CD4-positive, alpha-beta T cell treated with Interleukin-12 subunit alpha and Interleukin-12 subunit beta, for 1 hour (primary cell): ENCODE measurements around the gene CAMK2G.

Experiments
- DNase-seq: peaks from one replicate; pipeline ENCODE4 v3.0.0-alpha.2; 2020

CAMK2G gene

GRCh38 chr10:73878365-73878764, 4.0 kb upstream of the CAMK2G start:
- no peak for DNase-seq

DNA sequence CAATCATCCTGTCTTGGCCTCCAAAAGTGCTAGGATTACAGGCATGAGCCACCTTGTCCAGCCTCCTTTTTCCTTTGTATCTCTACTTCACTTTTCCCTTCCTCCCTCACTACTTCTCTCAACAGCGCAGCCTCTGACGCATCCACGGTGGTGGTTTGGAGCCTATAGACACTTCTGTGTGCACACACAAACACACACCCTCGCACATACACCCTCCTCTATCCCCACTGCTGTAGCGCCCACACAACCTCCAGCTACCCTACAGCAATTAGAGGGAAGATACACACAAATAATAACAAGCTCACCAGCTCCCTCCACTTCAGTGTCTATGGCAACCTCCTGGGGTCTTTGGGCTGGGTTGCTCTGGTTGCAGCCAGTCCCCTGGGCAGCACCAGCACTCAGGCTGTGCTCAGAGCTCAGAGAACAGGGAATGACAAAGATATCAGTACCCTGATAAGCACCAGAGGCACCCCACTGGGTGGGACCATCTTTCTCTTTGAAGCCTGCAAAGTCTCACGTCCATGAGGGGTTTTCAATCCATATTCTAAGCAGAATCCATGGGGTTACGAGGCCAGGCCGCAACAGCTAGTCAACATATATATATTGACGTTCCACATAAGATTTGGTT, 3.3 kb upstream of the CAMK2G start:
- no peak for DNase-seq

- DNase-seq: no peak
Observed at GRCh38 chr10:73876971-73877370, 2.6 kb upstream of the CAMK2G start.

- DNase-seq: no peak
Observed at GRCh38 chr10:73876566-73876965, 2.2 kb upstream of the CAMK2G start.

GRCh38 chr10:73876157-73876556, 1.8 kb upstream of the CAMK2G start:
- DNase-seq: no peak

DNA sequence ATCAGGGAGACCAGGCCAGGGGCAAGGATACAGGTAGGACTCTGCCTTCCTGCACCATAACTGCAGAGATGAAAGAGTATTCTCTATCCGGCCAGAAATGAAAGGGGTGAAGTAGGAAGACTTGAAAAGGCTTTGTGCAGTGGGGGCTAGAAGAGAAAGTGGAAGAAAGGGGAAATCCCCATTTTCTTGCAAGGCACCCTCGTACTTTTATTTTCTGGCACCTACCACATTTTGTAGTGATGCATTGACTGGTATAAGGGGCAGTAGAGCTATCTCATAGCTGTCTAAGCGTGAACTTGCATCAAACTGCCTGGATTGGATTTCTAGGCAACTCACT, 752 bp upstream of the CAMK2G start:
- peak; percentile 83 for DNase-seq

GRCh38 chr10:73873838-73874215, 528 bp downstream of the CAMK2G start:
- DNase-seq: peak; percentile 12

GRCh38 chr10:73873142-73873837, 1.1 kb downstream of the CAMK2G start:
- DNase-seq: no peak

DNA sequence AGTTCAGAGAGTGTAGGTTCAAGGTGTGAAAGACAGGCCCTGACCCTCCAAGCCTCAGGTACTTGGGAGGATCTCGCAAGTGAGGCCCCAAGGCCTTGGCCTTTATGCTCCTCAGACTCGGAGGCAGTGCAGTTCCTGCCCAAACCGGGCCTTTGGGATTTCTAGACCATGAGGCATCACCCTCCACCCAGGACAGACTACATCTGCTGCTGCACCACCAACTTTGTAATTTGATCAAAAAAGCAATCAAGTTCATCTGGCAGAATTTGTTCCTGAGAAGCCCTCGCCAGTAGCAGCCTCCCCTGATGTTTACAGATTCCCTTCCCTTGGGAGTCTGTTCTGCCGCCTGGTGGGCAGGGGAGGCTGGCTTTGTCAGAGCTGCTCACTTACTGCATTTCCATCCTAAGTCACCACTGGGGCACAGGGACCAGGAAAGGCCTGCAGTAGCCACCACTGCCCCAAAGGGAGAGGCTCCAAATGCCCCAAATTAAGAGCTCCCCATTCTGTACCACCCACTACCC, 2.1 kb downstream of the CAMK2G start:
- DNase-seq: no peak

GRCh38 chr10:73871295-73872189, 2.8 kb downstream of the CAMK2G start:
- no peak for DNase-seq

DNA sequence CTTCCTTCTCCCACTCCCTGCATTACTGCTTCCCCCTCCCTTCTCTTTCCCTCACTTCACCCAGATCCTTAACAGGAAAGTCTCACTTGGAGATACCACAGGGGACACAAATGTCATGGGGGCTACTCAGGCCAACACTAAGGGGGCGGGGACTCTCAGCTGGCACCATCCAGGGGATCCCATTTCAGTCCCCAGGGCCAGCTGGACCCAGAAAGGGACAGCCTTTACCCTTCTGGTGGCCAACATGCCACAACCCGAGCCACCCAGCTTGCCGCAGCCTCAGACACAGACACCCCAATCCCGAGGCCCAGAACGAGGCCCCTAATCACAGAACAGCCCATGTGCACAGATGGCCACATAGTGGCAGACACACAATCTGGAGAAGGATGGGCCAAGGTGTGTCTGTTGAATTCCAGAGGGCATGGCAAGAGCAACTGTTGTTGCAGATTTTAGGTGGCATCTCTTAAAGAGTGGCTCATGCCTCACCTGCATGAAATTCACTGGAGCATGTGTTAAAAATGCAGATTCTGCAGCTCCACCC, 5.6 kb downstream of the CAMK2G start:
- no peak for DNase-seq

DNA sequence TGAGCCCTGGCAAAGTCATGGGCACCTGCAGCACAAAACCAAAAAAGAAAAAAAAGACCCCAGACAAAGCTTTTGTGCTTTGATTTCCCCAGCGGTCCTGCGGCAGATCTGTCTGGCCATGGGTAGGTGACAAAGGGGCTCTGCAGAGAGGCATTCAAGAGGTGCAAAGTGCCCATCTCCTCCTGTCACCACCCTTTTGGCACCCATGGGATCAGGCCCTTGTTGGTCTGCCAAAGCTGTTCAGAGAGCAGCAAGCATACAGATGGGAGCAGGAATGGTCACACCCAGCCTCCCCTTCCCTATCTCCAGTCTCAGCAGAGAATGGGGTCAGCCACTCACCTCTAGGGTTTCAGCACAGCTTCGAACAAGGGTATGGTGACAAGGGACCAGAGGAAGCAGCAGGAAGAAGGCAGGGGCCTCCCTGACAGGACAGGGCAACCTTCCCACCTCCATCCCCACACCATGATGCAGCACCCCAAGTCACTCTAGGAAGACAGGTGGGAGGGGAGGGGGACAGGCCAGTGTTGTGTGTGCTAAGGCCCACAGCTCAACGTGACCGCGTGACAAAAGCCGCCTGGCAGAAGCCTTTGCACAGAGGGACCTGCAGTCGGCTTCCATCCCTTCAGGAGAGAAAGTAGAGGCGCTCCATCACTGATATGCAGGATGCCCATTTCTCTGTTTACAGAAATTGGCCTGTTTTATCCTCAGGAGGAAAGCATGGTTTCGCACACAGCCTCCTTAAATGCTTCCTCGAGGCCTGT, 6.3 kb downstream of the CAMK2G start:
- no peak for DNase-seq

DNA sequence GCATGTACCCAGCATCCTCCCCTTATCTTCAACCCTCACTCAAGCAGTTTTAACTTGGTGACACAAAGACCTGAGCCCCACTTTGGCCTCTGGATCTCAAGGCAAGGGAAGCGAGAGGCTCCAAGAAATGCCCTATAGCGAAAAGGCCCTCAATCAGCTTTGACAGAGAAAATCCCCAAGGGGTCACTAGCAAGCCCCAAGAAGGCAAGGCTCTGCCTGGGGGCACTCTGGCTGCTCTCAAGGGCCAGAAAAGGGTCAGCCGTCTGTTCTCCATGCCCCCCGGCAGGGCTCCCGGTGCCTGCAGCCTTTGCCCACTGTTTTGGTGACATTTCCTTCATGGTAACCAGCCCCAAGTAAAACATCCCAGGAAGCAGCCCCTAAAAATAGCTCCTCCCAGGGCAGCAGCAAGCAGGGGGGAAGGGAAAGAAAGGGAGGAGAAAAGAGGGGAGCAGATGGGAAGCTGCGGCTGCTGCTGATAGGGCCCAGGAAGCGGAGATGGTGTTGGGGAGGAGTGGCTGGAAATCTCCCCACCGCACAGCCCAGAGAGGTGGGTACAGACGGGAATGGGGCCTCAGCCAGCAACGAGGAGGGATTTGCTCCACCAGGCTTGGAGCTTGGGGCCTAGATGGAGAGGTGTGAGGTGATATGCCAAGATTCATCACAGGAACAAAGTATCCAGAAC, 7.1 kb downstream of the CAMK2G start:
- DNase-seq: no peak

DNA sequence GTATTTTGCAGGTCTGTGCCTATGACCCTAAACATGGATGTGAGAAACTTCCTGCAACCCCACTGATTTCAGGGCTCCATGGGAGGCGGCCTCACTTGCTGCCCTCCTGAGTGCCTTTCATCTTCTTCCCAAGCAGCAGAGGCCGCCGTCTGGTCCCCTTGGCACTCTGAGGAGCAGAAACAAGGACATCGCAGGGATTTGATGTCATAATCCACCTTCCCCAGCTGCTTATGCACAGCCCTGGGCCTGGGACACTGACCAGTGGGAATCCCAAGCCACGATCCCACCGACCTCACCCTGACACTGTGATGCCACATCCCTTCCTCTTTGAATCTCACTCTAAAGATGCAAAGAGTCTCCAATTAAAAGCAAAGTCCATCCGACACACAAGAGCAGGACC, 7.7 kb downstream of the CAMK2G start:
- DNase-seq: no peak

DNA sequence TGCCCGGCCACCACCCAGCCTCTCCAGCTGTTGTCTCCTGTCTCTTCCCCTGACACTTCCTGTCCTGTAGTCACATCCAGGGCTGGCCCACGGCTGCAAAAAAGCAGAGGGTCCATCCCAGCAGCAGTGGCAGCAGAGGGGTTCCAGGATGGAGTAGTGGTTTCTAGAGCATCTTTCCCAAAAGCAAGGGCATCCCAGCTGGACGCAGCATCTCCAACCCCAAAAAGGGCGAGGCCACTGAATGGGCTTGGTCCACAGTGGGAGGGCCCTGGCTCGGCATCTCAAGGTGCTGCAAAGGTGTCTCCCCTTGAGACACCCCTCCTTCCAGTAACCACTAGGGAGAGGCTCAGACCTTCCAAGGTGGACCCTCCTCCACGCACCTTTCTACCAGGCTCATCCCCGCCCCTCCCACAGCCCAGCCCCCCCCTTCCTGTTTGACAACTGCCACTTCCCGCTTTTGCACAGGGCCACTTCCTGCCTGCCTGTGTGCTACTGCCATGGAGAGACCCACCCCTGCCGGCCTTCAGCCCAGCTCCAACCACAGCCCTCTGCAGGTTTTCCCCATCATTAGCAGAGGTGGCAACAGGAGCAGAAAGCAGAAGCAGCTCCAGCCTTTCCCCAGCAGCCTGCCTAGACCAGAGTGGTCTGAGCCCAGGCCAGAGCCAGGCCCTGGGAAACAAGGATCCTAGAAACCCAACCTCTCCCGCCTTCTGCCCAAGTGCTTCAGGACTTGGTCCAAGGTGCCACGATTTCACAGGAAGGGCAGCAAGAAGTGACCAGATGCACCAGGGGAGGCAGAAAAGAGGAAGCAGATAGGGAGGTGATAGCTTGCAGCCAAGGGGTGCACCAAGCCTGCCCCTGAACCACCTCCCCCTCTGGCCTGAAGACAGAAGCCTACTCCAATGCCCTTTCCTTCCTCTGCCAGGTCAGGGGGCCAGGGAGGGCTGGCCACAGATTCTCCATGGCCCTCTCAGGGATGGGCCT, 8.6 kb downstream of the CAMK2G start:
- peak; percentile 66 for DNase-seq

DNA sequence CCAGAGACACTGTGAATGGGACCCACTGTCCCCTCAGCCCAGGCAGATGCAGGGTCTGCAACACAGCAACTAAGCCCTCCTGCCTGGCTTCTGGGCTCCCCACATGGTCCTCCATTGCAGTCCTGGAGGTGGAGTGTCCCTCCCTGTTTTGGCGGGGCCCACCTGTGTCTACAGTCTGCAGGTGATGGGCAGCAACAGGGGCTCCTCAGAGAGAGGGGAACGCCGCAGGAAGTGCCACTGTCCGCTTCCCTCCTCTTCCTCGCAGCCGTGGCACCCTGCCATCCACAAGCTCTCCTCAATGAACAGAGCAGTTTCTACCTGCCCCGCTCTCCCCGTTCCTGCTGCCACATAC, 9.3 kb downstream of the CAMK2G start:
- peak; percentile 8 for DNase-seq

DNA sequence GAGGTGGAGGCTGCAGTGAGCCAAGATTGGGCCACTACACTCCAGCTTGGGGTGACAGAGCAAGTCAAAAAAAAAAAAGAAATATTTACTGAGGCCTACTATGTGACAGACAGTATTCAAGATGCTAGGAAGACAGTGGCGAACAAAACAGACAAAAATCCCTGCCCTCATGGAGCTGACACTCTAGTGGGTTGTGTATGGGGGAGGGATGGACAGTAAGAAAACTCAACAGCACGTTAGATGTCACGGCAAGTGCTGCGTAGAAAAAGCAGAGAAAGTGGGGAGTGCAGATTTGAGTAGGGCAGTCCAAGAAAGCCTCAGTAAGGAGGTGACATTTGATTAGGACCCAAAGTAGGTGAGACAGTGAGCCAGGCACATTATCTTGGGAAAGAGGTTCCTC, 10.1 kb downstream of the CAMK2G start:
- DNase-seq: no peak

GRCh38 chr10:73863039-73863817, 11.1 kb downstream of the CAMK2G start:
- no peak for DNase-seq

DNA sequence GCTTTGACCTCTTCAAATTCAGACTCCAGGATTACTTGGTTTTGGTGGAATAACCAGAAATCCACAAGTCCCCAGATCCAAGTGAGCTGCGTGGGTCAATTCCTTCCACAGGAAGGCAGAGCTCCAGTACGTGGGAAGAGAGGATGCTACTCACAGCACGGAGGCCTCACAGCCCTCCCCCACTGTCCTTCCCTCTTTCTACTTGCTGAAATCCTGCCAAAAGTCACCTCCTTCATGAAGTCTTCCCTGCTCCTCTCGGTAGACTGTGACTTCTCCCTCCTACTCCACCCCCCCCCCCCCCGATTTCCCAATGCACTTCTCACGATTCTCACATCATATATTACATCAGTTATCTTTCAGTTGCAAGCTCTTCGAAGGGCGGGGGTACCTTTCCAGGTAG, 12.3 kb downstream of the CAMK2G start:
- DNase-seq: no peak
